ENCODE data around the gene HACL1. TPM values are rescaled to one million over a fixed set of nuclear protein-coding genes. Genes with fewer than 3 reads are reported as not detected.

HACL1 gene
- total RNA-seq, 1 experiment from 2014 or later: 44.9 TPM

GRCh38 chr3:15637131-15637951 is 36.0 kb upstream of the HACL1 start (continued):
- no peak for TF ChIP-seq ERG (CRISPR knock-in tag; IDR thresholded peaks at IDR 0.05)
- TF ChIP-seq MLX (CRISPR knock-in tag; IDR thresholded peaks at IDR 0.05): no peak
- TF ChIP-seq TCF7 (CRISPR knock-in tag; IDR thresholded peaks at IDR 0.05; ENCODE audit: low read depth): no peak
- TF ChIP-seq IRF1 (CRISPR knock-in tag; IDR thresholded peaks at IDR 0.05): no peak
- TF ChIP-seq ZNF532 (CRISPR knock-in tag; IDR thresholded peaks at IDR 0.05; ENCODE audit: borderline replicate concordance): no peak

GRCh38 chr3:15636028-15636709 is 34.8 kb upstream of the HACL1 start:
- DNase-seq (ENCODE audit: low spot score) (no peak), ATAC-seq (no peak)
- CTCF ChIA-PET: interaction anchor here (2.0 kb wide), 1 partner anchor 542 kb away, joined by 5 read pairs; no protein-coding TSS in a partner anchor
- H3K27ac Mint-ChIP-seq: peak overlapping the region; percentile 20; the same call in 1 of the 2 replicates
- H3K4me1 Mint-ChIP-seq: peaks cover 51% of the 10 kb centered on the region
- H3K9me3 Mint-ChIP-seq: no peaks in the 10 kb centered on the region
- POLR2A ChIA-PET: no interaction called here
- TF ChIP-seq ZNF232 (CRISPR knock-in tag; IDR thresholded peaks at IDR 0.05) (no peak), ZNF423 (CRISPR knock-in tag; IDR thresholded peaks at IDR 0.05) (peak; percentile 44)
- H3K4me3 Mint-ChIP-seq: no peak overlapping the region
- peaks cover 2% of the 10 kb centered on the region; the same call in 1 of the 2 replicates for H3K27me3 Mint-ChIP-seq (ENCODE audit: low read depth)
- H3K36me3 Mint-ChIP-seq: peaks cover 4% of the 10 kb centered on the region; the same call in 1 of the 2 replicates

- H3K4me1 Mint-ChIP-seq: peaks cover 61% of the 10 kb centered on the region
- H3K9me3 Mint-ChIP-seq: no peaks in the 10 kb centered on the region
- H3K27me3 Mint-ChIP-seq (ENCODE audit: low read depth): peaks cover 2% of the 10 kb centered on the region; the same call in 1 of the 2 replicates
- no peak for DNase-seq (ENCODE audit: low spot score)
- CTCF ChIA-PET: interaction anchor here (2.0 kb wide), 1 partner anchor 543 kb away, joined by 5 read pairs; no protein-coding TSS in a partner anchor
- no peak overlapping the region for H3K4me3 Mint-ChIP-seq
- POLR2A ChIA-PET: no interaction called here
- ATAC-seq: no peak
- no peak for TF ChIP-seq MYBL2 (CRISPR knock-in tag; IDR thresholded peaks at IDR 0.05)
- TF ChIP-seq ZNF671 (CRISPR knock-in tag; IDR thresholded peaks at IDR 0.05): no peak
- TF ChIP-seq ZBTB21 (CRISPR knock-in tag; IDR thresholded peaks at IDR 0.05; ENCODE audit: borderline replicate concordance): no peak
- peaks cover 4% of the 10 kb centered on the region; the same call in 1 of the 2 replicates for H3K36me3 Mint-ChIP-seq
- H3K27ac Mint-ChIP-seq: no peak overlapping the region
Measured at GRCh38 chr3:15635121-15635661, 33.8 kb upstream of the HACL1 start.

Measured in WTC11 (cell line).